Posterior vena cava (tissue), 2 donors: Measurements from ENCODE around the gene LIN28B. TPM values are rescaled to one million over a fixed set of nuclear protein-coding genes. Genes with fewer than 3 reads are reported as not detected.

Experiments used
- DNase-seq: peaks from one replicate; pipeline ENCODE4 v3.0.0-alpha.2; 2020; ENCODE audit warnings: low spot score
- intact Hi-C, 2 donors: fragments of 100-400 bp; cut with DNase I; formaldehyde crosslinking; loops; one replicate each; pipeline versions ENCODE4 v1.14.1 to v1.14.2; 2022 to 2023
- total RNA-seq, 2 donors: library from RNA; stranded (reverse); fragmentation: NEBNext Ultra II Directional; extraction: Animal tissue kit (Norgen Biotek cat#: 25700); gene quantifications; one replicate each; pipeline ENCODE4 v1.2.1, GENCODE V29; 2021
- donor health status: DM: yes; HTN: yes; CAD: no.
- donor health status: DM: yes; HTN: yes; CAD: no.

LIN28B gene
- total RNA-seq, 2 donors from 2014 or later, result not detected

DNA sequence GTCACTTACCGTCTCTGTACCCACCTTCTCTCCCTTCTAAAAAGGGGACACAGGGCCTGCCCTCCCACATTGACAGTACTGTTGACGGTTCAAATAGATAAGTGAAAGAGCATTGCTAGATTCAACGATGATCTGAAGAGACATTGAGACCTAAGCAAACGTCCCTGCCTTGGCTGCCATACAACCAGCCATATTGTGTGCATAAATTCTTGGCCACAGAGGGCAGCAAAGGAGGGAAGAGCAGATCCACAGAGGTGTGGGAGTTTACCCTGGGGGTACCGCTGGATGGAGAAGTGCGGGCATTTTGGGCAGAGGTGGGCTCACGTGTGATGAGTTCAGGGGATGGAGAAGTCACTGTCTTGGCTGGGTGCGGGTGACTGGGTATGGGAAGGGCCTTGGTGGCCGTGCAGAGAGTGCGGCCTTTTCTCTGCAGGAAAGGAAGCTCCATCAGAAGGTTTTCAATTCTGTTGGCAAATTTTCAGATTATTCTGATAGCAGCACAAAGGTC lies 137.3 kb downstream of the LIN28B start:
- intact Hi-C loops, result loop anchor here in 1 of 2 donors (5.0 to 10.0 kb wide), 2 partner anchors 321 to 1397 kb away; no protein-coding TSS in a partner anchor
- no peak for DNase-seq

- intact Hi-C loops, result loop anchor here in 1 of 2 donors (10.0 kb wide), 1 partner anchor 320 kb away; no protein-coding TSS in a partner anchor
- DNase-seq, result no peak
Observed at GRCh38 chr6:105095139-105095538, 138.2 kb downstream of the LIN28B start.

DNA sequence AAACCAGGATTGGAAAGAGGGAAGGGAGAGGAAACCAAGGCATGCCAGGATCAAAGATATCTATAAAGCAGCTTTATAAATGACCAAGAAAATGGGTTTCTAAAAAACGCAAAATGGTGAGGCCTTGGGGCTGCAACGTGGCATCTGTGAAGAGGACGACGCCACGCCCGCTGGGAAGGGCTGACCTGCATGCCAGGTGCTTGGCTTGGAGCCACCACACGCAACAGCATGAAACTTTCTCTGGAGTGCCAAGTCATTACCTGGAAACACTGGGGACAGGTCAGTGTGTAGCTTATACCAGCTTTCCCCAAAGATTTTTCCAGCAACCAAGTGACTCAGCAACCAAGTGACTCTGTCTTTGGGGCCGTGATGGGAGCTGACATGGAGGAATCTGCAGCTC lies 140.4 kb downstream of the LIN28B start:
- intact Hi-C loops, result loop anchor here in 1 of 2 donors (10.0 kb wide), 1 partner anchor 318 kb away; no protein-coding TSS in a partner anchor
- no peak for DNase-seq

DNA sequence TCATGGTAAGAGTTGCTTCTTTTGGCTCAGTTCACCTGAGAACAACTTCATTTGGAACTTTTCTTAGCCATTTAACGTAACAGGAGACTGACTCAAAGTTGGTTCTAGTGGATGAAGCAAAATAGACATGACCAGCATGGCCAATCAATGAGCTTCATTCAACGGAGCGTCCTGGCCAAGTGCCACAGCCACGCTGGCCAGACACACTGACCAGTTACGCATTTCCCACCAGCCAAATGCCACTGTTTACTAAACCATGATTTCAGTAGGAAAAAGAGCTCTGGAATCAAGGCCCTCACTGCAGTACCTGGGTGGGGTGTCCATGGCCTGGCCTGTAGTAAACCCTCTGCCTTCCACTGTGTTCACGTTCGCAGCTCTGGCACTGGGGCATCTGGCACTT lies 142.5 kb downstream of the LIN28B start:
- intact Hi-C loops, result loop anchor here in 1 of 2 donors (10.0 kb wide), 1 partner anchor 315 kb away; no protein-coding TSS in a partner anchor
- no peak for DNase-seq

DNA sequence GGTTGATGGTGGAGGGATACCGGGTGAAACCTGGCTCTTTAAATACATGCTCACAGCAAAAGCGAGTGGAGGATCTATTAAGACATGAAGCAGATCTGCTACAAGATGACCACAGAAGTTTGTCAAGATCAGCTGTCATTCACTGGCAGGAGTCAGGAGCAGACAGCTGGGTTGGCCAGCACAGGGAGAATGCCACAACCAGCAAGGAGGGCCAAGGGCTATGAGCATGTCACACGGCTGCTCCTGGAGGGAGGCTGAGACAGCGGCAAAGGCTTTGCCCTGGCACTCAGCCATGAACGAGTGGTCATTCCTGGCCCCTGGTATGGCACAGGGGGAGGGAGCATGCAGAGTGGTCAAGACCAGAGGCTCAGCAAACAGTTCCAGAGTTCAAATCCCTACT lies 145.3 kb downstream of the LIN28B start:
- no peak for DNase-seq
- intact Hi-C loops, result no loop called here

DNA sequence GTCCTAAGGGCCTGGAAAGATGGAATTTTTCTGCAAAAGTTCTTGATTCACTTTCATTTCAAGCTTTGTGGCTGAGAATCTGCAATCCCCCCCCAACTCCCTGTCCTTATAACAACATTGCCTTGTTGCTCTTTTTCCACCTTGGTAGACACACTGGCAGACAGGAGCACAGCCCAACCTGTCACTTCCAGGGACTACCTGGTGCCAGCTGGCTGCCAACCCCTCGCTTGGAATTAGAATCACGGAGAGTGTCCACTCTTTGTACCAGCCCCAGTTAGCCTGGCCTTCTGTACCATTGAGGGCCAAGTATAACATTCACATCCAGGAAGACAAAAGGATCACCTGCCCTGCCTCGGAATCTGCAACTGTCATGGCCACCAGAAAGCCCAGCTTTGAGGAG lies 148.2 kb downstream of the LIN28B start:
- intact Hi-C loops, result no loop called here

GRCh38 chr6:105106260-105106659 lies 149.4 kb downstream of the LIN28B start:
- no peak for DNase-seq
- intact Hi-C loops, result no loop called here

More for the DNA sequence above, 148.2 kb downstream of the LIN28B start:
- no peak for DNase-seq

DNA sequence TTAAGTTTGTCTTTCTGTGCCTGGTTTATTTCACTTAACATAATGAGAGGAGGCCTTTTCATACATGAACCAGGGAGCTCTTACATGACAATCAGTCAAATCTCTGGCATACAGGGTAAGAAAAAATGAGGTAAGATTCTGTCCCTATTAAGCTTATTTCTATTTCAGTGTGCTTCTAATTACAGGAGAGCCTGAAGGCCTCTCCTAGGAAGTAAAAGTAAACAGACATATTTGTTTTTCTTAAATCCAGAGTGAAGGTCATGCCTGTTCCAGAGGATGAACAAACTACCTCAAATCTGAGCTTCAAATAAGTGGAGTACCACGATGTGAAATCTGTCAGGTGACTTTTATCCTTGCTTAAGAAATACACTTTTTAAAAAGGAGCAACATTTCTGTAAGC lies 150.3 kb downstream of the LIN28B start:
- intact Hi-C loops, result no loop called here
- no peak for DNase-seq

DNA sequence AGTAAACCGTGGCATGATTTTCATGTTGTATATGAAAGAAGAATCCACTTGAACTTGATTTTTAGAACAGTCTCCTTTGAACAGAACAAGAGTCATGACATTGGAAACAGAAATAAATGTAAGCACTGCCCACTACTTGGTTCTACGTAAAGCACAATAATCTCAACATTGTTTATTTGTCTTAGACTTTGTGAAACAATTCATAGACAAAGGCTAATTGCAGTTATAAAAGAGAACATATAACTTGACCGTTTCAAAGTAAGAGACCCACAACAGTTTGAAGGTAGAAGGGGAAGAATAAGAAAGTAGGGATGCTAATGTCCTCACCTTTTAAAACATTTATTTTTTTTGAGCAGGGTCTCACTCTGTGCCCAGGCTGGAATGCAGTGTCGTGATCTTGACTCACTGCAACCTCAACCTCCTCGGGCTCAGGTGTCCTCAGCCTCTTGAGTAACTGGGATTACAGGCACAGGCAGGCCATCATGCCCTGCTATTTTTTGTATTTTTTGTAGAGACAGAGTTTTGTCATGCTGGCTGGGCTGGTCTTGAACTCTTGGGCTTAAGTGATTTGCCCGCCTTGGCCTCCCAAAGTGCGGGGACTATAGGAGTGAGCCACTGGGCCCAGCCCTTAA lies 151.8 kb downstream of the LIN28B start:
- intact Hi-C loops, result no loop called here
- DNase-seq, result no peak

GRCh38 chr6:105109955-105110895 lies 153.3 kb downstream of the LIN28B start:
- no peak for DNase-seq

DNA sequence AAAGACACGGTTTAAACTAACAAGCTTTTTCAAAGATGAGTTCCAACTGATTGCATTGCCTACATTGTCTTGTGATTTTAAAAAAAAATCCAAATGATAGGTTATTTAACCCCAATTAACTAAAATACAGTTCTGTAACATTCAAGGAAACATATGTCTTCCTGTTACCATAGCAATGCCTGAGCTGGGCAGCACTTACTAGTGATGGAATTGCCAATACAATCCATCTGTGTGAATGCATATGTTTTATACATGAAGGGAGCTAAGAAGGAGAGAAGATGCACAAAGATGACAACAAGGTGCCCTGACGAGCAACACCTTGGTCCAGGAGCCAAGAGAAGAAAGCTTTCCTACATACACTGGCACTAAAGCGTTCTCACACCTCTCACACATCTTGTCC lies 154.2 kb downstream of the LIN28B start:
- intact Hi-C loops, result no loop called here
- no peak for DNase-seq

More at GRCh38 chr6:105109955-105110895, 153.3 kb downstream of the LIN28B start:
- intact Hi-C loops, result no loop called here

DNA sequence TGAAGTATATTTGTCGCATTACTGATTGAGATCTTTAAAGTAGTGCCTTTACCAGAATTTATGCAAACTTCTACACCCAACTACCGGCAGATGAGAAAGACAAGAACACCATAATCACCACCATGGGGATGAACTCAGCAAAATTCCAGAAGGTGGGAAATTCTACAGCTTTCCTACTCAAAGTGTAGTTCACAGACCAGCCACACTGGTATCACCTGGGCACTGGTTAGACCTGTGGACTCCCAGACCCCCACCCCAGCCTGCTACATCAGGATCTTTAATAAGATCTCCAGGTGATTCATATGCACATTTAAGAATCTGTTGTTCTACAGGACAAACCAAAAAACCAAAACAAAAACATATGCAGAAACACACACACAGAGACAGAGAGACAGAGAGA lies 155.0 kb downstream of the LIN28B start:
- intact Hi-C loops, result no loop called here
- no peak for DNase-seq

- intact Hi-C loops, result no loop called here
- DNase-seq, result no peak
Observed at GRCh38 chr6:105112577-105112976, 155.7 kb downstream of the LIN28B start.

- intact Hi-C loops, result no loop called here
- no peak for DNase-seq
Observed at GRCh38 chr6:105113422-105113821, 156.5 kb downstream of the LIN28B start.

- no peak for DNase-seq
- intact Hi-C loops, result no loop called here
Observed at GRCh38 chr6:105116150-105116549, 159.2 kb downstream of the LIN28B start.

- intact Hi-C loops, result no loop called here
- DNase-seq, result no peak
Observed at GRCh38 chr6:105120570-105120969, 163.7 kb downstream of the LIN28B start.

GRCh38 chr6:105121981-105122380 lies 165.1 kb downstream of the LIN28B start:
- no peak for DNase-seq

DNA sequence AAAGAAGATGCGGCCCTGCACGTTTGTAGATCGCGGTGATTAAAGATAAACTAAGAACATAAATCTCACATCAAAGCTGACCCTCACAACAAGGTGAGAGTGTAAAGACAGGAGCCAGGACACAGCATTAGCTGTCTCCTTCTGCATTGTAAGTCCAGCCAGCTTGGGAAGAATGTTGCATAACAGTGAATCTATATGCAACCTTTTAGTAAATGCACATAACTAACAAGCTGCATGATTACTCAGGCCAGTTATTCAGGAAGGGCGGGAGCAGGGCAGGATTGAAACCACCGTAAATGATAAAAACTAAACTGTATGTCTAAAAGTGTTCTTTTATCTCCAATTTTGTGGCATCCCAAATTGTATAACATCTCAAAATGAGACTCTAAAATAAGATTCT lies 165.8 kb downstream of the LIN28B start:
- intact Hi-C loops, result no loop called here
- DNase-seq, result no peak

More at GRCh38 chr6:105121981-105122380, 165.1 kb downstream of the LIN28B start:
- intact Hi-C loops, result no loop called here
